HEK293T (cell line): ENCODE data around the gene CDC34.

Experiments used
- BHLHE40 ChIP-seq: fragments of 450-650 bp; IDR thresholded peaks from 2 replicates; pipeline ENCODE4 v1.6.1; 2016; ENCODE audit warnings: mild to moderate bottlenecking, moderate library complexity, borderline replicate concordance
- CTBP1 ChIP-seq: fragments of 450-650 bp; IDR thresholded peaks from 2 replicates; pipeline ENCODE4 v1.6.1; 2016; ENCODE audit warnings: borderline replicate concordance
- FOXA1 ChIP-seq: fragments of 450-650 bp; IDR thresholded peaks from 2 replicates; pipeline ENCODE4 v1.6.1; 2016; ENCODE audit warnings: mild to moderate bottlenecking
- FOXK2 ChIP-seq: fragments of 450-650 bp; IDR thresholded peaks from 2 replicates; pipeline ENCODE4 v1.6.1; 2016; ENCODE audit warnings: mild to moderate bottlenecking
- FOXM1 ChIP-seq: fragments of 450-650 bp; IDR thresholded peaks from 2 replicates; pipeline ENCODE4 v1.6.1; 2017; ENCODE audit warnings: mild to moderate bottlenecking, borderline replicate concordance
- HDGF ChIP-seq: fragments of 450-650 bp; IDR thresholded peaks from 2 replicates; pipeline ENCODE4 v1.6.1; 2017; ENCODE audit warnings: antibody characterized with exemption, borderline replicate concordance
- LEF1 ChIP-seq: fragments of 450-650 bp; IDR thresholded peaks from 2 replicates; pipeline ENCODE4 v1.6.1; 2017; ENCODE audit warnings: mild to moderate bottlenecking, borderline replicate concordance
- NFRKB ChIP-seq: fragments of 450-650 bp; IDR thresholded peaks from 2 replicates; pipeline ENCODE4 v1.6.1; 2016; ENCODE audit warnings: mild to moderate bottlenecking, moderate library complexity
- SP1 ChIP-seq: fragments of 450-650 bp; IDR thresholded peaks from 2 replicates; pipeline ENCODE4 v1.6.1; 2017
- SUZ12 ChIP-seq: fragments of 450-650 bp; IDR thresholded peaks from 2 replicates; pipeline ENCODE4 v1.6.1; 2016; ENCODE audit warnings: mild to moderate bottlenecking
- TARDBP ChIP-seq: fragments of 450-650 bp; IDR thresholded peaks from 2 replicates; pipeline ENCODE4 v1.6.1; 2016
- ZNF384 ChIP-seq: fragments of 450-650 bp; IDR thresholded peaks from 2 replicates; pipeline ENCODE4 v1.6.1; 2016

- no peak for TF ChIP-seq TARDBP
- TF ChIP-seq FOXK2, result no peak
- no peak for TF ChIP-seq ZNF384
- no peak for TF ChIP-seq NFRKB
- no peak for TF ChIP-seq BHLHE40
- no peak for TF ChIP-seq SP1
- TF ChIP-seq FOXM1, result no peak
- TF ChIP-seq HDGF, result no peak
- no peak for TF ChIP-seq CTBP1
- TF ChIP-seq FOXA1, result no peak
- TF ChIP-seq LEF1, result no peak
- no peak for TF ChIP-seq SUZ12
These were observed 23.1 kb upstream of the CDC34 start for GRCh38 chr19:508204-509150.
